Stimulated activated CD8-positive, alpha-beta memory T cell treated with anti-CD3 and anti-CD28 coated beads, Interleukin-7, amount 100 ng/mL, for 24 hours (primary cell): ENCODE data around the gene COL5A1.

ENCODE experiments used
- DNase-seq: peaks from one replicate; pipeline ENCODE4 v3.0.0-alpha.2; 2020; ENCODE audit warnings: low read depth

COL5A1 gene

GRCh38 chr9:134792627-134793026 is 151.0 kb downstream of the COL5A1 start:
- no peak for DNase-seq

DNA sequence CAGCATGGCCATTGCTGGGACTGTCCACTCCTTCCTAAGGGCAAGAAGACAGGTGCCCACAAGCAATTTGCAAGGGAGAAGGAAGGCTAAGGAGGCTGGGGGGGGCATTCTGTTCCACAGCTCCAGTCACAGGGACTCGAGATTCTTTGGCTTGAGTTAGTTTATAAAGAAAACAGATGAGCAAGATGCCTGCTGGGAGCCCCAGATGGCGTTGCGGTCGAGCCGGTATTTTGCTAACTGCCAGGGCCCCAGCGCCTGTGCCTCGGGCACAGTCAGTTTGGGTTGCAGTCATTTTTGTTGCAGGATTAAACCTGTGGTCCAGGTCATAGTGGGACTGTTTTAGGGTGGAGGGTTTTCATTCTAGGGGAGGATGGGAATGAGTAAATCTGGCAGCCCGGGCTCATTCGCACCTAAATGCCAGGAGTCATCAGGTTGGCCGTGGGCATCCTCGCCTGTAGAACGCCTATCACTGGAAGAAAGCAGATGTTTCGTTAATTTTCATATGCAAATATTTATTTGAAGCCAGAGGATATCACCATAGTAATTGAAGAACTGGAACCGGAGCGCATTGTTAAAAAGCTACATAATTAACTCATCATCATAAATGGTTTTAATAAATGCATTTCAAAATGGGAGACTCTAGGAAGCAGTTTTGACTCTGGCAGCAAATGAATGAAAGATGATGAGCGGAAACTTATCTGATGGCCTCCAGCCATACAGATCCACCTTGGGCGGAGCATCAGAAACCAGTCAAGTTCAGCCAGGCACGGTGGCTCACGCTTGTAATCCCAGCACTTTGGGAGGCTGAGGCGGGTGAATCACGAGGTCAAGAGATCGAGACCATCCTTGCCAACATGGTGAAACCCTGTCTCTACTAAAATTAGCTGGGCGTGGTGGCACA is 151.9 kb downstream of the COL5A1 start:
- DNase-seq, result no peak

DNA sequence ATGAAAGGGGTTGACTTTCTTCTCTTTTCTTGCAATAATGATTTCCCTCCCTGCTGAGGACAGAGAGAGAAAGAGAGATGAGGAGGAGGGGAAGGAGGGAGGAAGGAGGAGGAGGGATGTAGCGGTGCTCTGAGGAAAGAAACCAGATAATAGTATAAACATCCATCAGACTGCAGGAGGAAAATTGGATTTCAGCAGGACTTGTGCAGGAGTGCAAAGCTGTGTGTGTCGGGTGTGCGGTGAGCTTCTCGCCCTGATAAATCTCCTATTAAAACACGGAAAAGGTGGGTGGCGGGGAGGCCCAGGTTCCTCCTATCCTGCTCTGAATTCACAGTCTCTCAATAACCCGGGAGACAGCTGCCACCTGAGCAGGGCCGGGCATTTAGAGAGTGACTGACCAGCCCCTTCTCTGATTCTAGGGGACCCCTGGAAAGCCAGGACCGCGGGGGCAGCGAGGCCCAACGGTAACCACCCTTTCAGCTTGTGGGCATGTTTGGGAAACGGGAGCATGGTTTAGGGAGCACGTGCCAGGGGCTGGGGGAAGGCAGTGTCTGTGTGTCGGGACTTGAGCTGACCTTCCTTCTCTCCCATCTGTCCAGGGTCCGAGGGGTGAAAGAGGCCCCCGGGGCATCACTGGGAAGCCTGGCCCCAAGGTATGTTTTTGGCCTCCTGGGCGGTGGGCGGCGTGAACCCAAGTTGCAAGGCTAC is 153.2 kb downstream of the COL5A1 start:
- no peak for DNase-seq

GRCh38 chr9:134795446-134795845 is 153.8 kb downstream of the COL5A1 start:
- no peak for DNase-seq

- no peak for DNase-seq
Measured at GRCh38 chr9:134796882-134797281, 155.3 kb downstream of the COL5A1 start.

GRCh38 chr9:134800791-134801339 is 159.3 kb downstream of the COL5A1 start:
- no peak for DNase-seq

DNA sequence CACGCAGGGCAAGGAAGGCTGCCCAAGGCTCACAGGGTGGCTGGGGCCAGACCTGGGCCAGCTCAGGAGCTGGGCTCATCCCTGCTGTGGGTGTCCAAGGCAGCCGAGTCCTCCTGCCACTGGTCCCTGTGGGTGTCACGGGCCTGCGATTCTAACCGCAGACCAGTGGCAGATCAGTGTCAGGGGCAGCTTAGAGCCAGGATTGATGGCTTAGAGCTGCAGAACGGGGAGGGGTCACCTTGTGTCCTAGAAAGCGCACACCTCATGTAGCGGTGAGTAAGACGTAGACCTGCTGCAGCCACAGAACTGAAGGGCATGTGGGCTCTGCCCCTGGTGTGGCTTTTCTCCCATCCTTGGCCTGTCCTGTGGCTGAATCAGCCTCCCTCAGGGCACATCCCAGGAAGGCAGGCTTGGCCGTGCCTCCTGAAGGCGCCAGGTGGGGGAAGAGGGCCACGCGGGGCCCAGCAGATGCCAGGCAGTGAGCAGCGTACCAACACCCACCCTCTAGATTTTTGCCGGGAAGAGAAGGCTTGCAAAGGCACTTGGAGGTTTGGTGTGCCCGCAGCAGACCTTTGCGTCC is 160.7 kb downstream of the COL5A1 start:
- no peak for DNase-seq

DNA sequence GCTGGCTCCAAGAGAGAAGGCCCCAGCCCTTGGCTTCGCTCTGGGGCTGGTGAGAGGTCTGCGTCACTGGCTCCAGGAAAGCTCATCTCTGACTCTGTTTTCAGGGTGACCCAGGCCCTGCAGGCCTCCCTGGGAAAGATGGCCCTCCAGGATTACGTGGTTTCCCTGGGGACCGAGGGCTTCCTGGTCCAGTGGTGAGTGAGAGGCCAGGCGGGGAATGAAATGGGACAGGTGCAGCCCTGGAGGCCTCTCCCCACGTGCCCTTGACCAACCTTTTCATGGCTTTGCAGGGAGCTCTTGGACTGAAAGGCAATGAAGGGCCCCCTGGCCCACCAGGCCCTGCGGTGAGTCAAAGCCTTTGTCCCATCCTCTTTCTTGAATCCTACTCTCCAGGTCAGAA is 163.3 kb downstream of the COL5A1 start:
- no peak for DNase-seq

- DNase-seq, result no peak
Measured at GRCh38 chr9:134807716-134808446, 166.3 kb downstream of the COL5A1 start.

DNA sequence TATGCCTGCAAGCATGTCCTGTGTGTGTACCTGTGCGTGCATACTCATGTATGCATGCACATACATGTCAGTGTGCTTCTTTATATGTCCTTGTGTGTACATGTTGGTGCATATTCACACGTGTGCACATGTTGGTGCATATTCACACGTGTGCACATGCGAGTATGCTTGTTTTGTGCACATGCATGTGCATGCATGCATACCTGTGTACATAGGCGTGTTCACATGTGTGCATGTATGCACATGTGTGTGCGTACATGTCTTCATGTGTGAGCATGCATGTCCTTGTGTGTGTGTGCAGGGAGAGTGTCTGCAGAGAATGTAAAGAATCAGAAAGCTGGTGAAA is 166.8 kb downstream of the COL5A1 start:
- DNase-seq, result no peak

DNA sequence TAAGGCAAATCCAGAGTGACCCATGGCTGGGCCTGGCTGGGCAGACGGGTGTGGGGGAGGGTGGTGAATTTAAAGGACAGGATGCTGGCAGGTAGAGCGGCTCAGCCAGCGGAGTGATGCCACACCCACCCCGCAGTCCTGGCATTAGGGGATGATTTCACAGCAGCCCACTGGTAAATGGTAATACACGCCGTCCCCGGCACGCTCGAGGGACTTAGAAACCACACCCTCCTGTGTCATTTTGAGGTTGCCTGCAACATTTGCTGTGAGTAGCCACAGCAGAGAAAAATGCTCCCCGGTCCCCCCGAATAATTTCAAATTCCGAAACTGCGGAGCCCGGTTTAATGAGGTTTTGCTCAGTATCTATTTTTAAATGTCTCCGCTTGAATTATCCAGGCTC is 167.7 kb downstream of the COL5A1 start:
- DNase-seq, result no peak

DNA sequence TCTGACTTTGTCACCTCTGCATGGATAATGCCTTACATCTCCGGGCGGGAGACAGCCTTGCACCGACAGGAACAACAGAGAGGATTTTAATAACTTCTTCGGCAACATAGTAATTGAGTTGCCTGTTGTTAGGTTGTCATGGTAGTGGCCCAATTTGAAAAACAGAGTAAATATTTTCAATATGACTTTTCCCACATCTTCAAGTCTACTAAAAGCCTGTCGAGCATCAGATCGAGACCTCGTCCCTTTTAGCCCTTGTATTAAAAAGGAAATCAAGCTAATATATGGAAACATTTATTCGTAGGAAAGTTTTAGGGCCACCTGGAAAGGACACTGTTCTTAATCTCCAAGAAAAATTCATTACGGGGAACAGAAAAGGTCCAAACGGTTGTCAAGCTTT is 168.2 kb downstream of the COL5A1 start:
- DNase-seq, result no peak

- DNase-seq, result no peak
Measured at GRCh38 chr9:134811079-134811672, 169.6 kb downstream of the COL5A1 start.

GRCh38 chr9:134811673-134812342 is 170.2 kb downstream of the COL5A1 start:
- DNase-seq, result no peak

- DNase-seq, result no peak
Measured at GRCh38 chr9:134812343-134812673, 170.7 kb downstream of the COL5A1 start.

GRCh38 chr9:134813841-134814240 is 172.2 kb downstream of the COL5A1 start:
- DNase-seq, result no peak

DNA sequence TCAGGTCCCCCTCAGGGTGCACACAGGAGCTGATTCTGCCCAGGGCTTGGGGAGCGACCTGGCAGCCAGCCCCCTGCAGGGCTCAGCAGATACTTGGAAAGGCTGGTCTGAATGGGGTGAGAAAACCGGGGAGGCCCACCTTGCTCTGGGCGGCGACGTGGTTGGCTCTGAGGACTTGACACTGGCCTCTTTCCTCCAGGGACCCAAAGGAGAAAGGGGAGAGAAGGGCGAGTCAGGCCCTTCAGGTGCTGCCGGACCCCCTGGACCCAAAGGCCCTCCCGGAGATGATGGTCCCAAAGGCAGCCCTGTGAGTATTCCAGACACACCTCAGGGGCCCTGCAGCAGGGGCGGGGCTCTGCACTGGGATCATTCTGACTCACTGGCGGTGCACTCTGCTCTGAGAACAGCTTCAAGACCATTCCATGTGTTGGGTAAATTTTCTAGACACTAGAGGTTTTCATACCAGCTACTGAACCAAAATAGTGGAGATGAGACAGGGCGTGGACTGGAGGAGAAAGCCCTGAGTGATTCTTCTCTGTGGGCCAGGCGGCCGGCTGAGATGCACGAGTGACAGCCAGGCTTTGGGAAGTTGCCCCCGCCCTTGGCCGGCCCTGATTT is 173.1 kb downstream of the COL5A1 start:
- no peak for DNase-seq

DNA sequence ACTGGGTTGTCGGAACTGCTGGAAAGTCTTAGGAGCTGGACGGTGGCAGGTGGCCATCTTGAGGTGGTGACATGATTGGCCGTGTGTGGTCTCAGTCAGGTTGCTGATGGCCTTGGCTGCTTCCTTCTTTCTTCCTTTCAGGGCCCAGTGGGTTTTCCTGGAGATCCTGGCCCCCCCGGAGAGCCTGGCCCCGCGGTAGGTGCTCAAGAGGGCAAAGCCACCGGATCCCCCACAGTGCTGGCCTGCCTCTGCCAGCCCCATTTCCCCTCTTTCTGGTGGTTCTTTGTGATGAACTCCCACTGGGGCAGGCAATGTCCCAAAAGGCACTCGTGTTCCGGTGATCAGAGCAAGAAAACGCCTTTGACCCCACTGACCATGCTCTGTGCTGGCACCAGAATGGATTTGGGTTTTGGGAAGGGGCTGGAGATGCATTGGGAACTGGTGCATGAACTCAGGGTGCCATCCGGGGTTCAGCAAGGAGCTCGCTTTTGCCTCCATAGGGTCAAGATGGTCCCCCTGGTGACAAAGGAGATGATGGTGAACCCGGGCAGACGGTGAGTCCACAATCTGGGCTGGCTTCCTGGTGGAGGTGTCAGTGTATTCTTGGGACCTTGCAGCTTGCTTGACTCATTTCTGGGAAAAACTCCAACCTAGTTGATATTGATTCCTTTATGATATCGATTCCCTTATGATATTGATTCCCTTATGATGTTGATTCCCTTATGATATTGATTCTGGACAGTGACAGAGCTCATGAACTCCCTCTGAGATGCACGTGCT is 174.0 kb downstream of the COL5A1 start:
- no peak for DNase-seq

- DNase-seq, result no peak
Measured at GRCh38 chr9:134816264-134816663, 174.7 kb downstream of the COL5A1 start.

GRCh38 chr9:134818000-134818568 is 176.5 kb downstream of the COL5A1 start:
- no peak for DNase-seq
